ENCODE measurements around the gene APOC3.

The APOC3 gene

GRCh38 chr11:116807601-116808261 lies 22.0 kb upstream of the APOC3 start:
- no peak for DNase-seq

GRCh38 chr11:116808262-116809175 lies 21.2 kb upstream of the APOC3 start:
- DNase-seq = no peak

- DNase-seq = no peak
Measured at GRCh38 chr11:116811194-116811593, 18.5 kb upstream of the APOC3 start.

- DNase-seq = no peak
Measured at GRCh38 chr11:116812109-116812508, 17.6 kb upstream of the APOC3 start.

GRCh38 chr11:116813170-116813569 lies 16.5 kb upstream of the APOC3 start:
- no peak for DNase-seq

GRCh38 chr11:116813781-116814471 lies 15.8 kb upstream of the APOC3 start:
- DNase-seq = no peak

- DNase-seq = no peak
Measured at GRCh38 chr11:116814502-116814901, 15.2 kb upstream of the APOC3 start.

- DNase-seq = no peak
Measured at GRCh38 chr11:116819049-116819448, 10.7 kb upstream of the APOC3 start.

- no peak for DNase-seq
Measured at GRCh38 chr11:116821050-116821918, 8.4 kb upstream of the APOC3 start.

- no peak for DNase-seq
Measured at GRCh38 chr11:116822575-116822974, 7.1 kb upstream of the APOC3 start.

- DNase-seq = no peak
Measured at GRCh38 chr11:116823031-116823843, 6.5 kb upstream of the APOC3 start, which contains the start of gene APOA4. APOA4 (minus strand) TSS chr11:116823304; CDS start chr11:116823191, 113 bp downstream.

- DNase-seq = no peak
Measured at GRCh38 chr11:116825434-116825833, 4.3 kb upstream of the APOC3 start.

- no peak for DNase-seq
Measured at GRCh38 chr11:116825854-116826750, 3.6 kb upstream of the APOC3 start.

GRCh38 chr11:116826751-116827431 lies 2.8 kb upstream of the APOC3 start:
- DNase-seq = no peak

- DNase-seq = no peak
Measured at GRCh38 chr11:116827461-116827860, 2.2 kb upstream of the APOC3 start.

- DNase-seq = no peak
Measured at GRCh38 chr11:116828632-116829524, 829 bp upstream of the APOC3 start.

GRCh38 chr11:116830184-116830912 lies 641 bp downstream of the APOC3 start:
- DNase-seq = no peak

GRCh38 chr11:116831790-116832349 lies 2.2 kb downstream of the APOC3 start:
- DNase-seq = no peak

Data from CD4-positive, alpha-beta T cell treated with Interleukin-1 beta for 1 hour (primary cell).